GM21423 (cell line): Measurements from ENCODE around the gene LHFPL2.
"Not testable (repeated sequence)": the region's sequence is repeated elsewhere in the genome, so short reads cannot be mapped to it uniquely, and the experiment has no call there.

Experiments
- ATAC-seq: cut with Tn5 transposase; IDR thresholded peaks from one replicate; pipeline ENCODE4 v1.9.1; 2021; ENCODE audit warnings: mild to moderate bottlenecking, moderate library complexity; ENCODE audit not compliant: unreplicated experiment

Gene LHFPL2

DNA sequence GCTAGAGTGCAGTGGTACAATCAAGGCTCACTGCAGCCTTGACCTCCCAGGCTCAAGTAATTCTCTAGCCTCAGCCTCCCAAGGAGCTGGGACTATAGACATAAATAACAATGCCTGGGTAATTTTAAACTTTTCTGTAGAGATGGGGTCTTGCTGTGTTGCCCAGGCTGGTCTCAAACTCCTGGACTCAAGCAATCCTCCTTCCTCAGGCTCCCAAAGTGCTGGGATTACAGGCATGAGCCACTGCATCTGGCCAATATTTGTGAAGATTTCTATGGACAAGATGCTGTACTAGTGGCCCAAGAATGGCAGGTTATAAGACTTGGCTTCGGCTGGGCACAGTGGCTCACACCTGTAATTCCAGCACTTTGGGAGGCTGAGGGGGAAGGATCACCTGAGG is 18.4 kb upstream of the LHFPL2 start:
- not testable (repeated sequence) for ATAC-seq

DNA sequence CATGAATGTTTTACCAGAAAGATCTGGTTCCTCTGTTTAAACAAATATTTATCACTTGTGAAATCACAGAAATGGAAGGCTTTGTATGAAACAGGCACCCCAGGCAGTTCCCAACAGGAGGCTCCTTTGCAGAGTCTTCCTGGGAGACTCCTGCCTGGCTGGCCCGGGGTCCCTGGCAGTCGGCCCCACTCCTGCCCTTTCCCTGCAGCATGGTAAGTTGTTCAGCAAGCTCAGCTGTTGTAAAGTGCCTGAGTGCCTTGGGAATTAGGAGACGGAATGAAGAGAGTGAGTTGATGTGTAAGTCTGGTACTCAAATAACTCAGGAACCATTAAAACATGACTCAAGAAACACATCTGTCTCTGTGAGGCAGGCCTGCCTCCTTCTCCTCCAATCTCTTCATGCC is 17.5 kb upstream of the LHFPL2 start:
- no peak for ATAC-seq

DNA sequence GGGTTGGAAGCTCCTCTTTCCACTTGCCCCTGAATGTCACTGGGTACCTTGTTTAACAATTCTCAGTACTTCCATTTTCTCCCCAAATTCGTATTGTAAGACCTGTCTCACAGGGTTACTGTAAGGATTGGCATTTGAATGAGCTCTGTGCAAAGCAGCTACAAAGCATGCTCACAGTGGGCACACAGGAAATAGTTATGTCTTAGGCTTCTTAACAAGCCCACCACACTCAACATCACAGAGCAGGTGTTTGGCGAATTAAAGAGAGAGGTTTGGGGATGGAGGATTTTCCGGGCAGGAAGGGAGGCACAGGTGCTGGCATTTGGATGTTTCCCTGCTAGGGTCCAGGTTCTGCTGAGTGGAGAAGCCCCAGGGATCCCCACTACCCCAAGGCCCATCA is 17.0 kb upstream of the LHFPL2 start:
- ATAC-seq = no peak

DNA sequence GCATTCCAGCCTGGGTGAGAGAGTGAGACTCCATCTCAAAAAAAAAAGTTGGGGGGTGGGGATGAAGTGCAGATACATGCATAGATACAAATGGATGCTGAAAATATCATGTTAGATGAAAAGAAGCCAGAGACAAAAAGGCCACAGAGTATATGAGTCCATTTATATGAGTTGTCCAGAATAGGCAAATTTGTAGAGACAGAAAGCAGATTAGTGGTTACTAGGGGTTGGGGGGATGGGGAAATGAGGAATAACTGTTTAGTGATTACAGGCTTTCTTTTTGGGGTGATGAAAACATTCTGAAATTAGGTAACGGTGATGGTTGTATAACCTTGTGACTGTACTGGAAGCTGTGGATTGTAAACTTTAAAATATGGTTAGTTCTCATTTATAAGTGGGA is 13.8 kb upstream of the LHFPL2 start:
- no peak for ATAC-seq

DNA sequence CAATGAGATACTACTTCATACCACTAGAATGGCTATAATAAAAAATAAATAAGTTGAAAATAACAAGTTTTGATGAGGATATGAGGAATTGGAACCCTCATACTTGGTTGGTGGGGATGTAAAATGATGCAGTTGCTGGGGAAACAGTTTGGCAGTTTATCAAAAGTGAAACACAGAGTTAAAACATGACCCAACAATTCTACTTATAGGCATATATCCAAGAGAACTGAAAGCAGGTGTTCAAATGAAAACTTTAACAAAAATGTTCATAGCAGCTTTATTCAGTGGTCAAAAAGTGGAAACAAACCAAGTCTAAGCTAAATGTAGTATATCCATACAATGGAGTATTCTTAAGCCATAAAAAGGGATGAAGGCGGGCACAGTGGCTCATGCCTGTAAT is 13.1 kb upstream of the LHFPL2 start:
- peak; percentile 68 for ATAC-seq

DNA sequence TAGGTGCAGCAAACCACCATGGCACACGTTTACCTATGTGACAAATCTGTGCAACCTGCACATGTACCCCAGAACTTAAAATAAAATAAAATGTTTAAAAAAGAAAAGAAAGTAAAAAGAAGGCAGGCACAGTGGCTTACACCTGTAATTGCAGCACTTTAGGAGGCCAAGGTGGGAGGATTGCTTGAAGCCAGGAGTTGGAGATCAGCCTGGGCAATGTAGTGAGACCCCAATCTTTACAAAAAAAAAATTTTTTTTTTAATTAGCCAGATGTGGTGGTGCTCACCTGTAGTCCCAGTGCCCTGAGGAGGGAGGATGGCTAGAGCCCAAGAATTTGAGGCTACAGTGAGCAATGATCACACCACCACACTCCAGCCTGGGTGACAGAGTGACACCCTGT is 12.5 kb upstream of the LHFPL2 start:
- no peak for ATAC-seq

DNA sequence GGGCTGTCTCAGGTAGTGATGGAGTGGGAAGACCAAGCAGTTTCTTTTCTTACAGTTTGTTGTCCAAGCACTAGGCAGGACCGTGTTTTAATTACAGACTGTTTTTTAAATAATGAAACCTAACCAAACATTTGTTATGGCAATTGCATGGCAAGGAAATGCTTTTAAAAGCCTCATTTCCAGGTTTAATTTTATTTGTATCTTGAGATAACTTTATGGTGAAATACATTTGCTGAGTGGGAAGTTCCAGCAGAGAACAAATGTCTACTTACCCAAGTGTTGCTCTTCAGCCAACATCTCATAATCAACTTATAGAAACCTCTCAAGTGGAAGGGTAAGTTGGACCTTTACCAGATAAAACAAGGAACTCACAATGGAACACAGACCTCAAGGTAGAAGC is 11.8 kb upstream of the LHFPL2 start:
- no peak for ATAC-seq

DNA sequence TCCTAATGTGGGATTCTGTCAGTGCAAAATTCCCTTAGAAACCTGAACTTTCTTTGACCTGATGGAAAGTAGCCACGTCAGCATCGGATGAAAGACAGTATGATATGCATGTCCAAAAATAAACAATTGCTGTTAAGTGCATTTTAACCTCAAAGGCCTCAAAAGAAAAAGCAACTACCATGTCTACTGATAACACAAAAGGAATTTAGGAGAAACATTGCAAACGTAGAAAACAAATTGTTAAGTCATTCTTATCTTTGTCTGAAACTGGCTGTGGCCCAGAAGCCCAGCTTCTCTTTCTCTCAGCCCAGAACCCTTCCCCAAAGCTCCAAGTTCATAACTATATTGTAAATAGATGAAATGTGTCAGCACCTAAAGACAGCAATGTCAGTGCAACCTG is 11.1 kb upstream of the LHFPL2 start:
- ATAC-seq = no peak

DNA sequence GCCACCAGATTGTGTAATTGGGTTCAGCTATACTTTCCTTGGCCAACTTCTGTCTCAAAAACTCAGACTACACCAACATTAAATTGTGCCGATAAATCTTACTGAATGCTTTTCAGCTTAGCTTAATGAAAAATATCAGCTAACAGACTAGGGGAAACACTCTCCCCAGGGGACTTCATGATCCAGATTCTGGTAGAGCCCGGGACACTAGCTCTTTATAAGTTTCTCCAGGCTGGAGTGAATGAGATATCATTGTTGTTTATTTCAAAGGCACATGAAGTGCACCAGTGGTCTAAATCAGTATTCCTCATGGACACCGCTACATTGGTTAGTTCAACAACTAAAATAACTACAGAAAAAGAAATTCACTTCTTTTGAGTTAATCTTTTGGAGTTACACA is 10.5 kb upstream of the LHFPL2 start:
- no peak for ATAC-seq

DNA sequence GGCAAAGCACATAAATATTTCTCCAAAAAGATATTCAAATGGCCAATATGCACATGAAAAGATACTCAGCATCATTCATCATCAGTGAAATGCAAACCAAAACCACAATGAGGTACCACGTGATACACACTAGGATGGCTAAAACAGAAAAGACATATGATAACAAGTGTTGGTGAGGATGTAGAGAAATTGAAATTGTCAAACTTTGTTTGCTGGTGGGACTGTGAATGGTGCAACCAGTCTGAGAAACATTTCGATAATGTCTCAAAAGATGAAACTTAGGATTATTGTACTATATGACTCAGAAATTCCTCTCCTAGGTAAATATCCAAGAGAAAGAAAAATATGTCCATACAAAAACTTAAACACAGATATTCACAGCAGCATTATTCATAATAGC is 8.6 kb upstream of the LHFPL2 start:
- no peak for ATAC-seq

DNA sequence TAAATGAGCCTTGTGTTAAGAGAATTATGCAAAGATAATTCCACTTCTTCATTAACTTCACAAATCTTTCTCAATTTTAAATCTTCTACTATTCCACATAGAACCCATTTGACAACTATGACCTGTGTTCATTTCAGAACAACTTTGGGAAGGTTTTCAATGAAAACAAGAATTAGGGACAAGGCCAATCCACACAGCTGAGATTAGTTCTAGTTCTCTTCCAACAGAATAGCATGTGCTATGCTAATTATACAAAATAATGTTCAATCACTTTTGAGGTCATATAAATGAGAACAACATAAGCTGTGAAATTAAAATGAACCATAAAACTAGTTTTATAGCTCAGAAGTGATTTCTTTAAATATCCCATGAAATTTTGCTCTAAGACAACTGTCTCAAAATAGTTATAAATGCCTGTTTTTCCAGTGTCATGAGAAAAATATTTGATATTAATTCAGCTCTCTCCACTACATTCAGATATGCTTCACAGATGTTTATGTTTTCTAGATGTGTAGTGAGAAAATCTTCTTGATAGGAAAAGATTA is 7.2 kb upstream of the LHFPL2 start:
- ATAC-seq = no peak

DNA sequence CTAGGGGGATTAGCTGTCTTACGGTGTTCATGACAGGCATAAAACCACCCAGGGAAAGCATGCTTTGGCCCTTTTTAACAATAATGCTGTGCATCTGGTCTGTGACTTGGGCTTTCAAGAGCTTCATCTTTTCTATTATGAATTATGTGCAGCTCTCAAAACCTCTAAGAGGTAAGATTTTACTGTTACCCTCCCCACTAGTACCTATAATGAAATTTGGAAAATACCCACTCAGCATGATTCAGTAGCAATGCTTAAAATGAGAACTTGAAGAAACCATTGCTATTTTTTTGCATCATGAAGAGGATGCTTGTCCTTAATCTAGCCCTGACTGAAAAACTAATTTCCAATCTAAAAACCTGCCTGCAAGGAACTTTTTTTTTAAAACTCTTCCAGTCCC is 5.8 kb upstream of the LHFPL2 start:
- ATAC-seq = no peak

DNA sequence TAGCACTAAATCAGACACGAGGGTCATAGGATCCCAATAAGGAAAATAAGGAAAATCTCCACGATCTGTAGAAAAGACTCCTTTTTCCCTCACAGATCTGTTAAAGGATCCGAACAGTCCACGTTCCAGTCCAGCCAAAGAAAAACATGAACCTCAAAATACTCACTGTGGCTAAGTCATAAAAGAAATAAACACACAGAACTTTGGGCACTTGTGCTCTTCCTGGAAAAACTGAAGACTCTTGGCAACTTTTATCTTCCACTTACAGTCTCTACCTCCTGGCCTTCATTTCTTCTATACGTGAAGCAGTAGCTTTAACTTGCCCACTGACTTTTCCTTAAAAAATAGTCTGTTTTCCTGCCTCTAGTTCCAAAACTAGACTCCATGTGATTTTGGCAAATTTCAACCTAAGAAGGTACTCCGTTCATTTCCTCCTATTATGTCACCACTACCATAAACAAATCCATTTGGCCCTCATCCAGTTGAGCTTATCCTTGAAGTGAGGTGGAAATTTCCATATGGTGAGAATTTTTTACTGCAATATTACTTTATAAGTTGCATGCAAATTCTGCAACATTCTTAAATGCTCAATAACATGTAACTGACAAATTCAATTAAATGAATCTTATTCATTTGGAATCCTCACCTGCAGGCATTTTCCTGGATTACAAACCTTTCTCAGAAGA is 5.3 kb upstream of the LHFPL2 start:
- ATAC-seq = no peak

DNA sequence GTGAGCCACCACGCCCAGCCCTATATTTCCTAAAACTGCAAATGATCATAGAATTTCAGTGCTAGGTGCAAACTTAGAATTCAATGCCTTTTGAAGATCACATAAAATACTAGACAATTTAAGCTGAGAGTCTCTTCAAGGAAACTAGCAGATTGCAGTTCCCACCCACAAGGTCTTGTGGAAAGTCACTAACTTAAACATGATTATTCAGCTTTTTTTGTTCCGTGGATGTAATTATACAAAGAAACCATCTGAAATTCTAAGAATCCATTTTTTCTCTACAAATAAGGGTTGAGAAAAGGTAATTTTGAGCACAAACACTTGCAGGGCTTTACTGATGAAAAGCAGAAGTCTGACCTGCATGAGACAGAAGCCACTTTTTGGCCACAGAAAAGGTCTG is 4.5 kb upstream of the LHFPL2 start:
- no peak for ATAC-seq

DNA sequence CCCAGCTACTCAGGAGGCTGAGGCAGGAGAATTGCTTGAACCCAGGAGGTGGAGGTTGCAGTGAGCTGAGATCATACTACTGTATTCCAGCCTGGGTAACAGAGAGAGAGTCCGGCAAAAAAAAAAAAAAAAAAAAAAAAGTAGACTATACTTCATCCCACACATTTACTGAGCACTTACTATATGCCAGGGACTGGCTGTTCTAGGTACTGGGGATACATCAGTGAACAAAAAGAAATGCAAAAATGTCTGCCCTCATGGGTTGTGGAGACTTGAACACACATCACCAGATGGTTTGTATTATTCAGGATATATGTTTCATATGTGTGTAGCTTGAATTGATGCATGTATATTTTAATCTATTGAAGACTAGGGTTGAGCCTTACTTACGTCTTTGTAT is 2.9 kb upstream of the LHFPL2 start:
- ATAC-seq = no peak

DNA sequence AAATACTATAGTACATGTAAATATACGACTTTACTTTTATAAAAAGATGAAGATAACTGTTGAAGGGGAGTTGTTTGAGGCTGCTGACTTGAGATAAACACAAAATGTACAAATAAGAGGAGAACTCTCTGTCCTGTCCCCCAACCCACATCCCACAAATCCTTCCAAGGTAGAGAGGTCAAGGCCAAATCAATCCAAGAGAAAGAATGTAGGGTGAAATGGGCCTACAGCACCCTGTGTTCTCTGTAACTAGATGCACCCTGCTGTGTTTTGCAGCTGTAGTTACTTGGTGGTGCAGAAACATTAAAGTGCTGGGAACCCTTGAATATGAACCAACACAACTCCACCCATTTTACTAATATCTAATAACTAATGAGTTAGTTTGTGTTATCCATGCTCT is 2.0 kb upstream of the LHFPL2 start:
- no peak for ATAC-seq

DNA sequence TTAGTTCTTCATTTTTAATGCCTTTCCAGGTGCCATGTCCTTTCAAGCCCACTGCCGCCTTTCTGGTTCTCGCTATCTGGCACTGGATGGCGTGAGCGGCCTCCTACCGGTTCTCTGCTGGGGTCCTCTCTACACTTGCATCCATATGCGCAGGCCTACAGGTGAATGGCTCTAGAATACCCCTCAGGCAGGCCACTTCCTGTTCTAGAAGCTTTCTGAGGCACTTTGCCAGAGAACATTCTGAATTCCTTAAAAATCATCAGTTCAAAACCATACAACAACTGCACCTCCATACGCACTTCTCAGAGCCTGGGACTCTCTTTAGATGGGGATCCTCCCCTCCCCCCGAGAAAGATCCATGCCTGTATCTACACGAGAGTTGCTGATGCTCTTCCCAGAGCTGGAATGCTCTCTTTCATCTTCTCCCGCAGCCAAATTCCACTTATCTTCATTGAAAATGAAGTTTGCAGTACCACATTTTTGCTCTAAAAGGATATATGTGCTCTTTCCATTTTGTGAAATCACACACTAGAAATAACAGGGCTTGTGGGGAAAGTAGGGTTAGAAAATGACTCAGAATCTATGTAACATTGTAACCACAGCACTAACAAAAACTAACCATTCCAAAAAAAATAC is 1.4 kb upstream of the LHFPL2 start:
- ATAC-seq = no peak

DNA sequence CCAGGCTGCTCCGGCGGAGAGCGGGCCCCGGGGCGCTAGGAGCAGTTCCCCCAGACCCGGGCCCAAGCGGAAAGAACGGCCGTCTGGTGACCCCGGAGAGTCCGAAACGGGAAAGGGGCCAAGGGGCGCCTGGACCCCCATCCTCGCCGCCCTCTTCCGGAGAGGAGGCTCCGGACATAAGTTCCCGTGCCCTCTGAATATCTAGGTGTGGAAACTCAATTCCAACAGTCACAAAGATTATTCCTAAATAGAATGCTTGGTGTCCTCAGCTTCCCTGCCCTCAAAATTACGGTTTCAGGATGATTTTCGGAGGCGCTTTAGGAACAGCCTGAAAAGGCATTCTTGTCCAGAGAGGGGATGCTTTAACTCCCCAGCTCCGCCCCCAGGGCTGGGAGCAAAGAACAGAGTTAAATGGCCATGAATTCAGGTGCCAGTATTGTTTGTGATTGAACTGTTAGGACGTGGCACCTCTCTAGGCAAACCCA is 681 bp upstream of the LHFPL2 start:
- no peak for ATAC-seq

DNA sequence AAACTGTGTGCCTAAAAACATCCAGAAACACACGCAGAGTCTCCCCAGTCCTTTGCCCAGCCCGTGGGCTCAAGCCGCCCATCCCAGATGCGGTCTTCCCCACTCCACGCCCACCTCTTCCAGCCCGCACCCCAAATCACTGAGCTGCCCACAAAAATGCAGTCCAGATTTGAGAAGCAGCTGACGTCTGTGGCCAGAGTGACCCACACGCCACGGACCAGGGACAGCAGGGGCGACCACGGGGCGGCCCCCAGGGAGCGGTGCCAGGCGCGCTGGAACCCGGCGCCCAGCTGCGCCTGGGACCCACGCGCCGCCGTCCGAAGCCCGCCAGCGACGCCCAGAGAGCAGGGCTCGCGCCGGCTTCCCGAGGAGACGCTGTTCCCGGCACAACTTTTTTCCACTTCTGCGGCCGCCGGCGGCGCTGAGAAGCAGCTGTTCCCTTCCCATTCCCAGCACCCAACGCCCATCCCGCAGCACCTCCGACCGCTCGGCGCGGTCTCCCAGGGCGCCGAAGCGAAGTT is 674 bp downstream of the LHFPL2 start:
- no peak for ATAC-seq

DNA sequence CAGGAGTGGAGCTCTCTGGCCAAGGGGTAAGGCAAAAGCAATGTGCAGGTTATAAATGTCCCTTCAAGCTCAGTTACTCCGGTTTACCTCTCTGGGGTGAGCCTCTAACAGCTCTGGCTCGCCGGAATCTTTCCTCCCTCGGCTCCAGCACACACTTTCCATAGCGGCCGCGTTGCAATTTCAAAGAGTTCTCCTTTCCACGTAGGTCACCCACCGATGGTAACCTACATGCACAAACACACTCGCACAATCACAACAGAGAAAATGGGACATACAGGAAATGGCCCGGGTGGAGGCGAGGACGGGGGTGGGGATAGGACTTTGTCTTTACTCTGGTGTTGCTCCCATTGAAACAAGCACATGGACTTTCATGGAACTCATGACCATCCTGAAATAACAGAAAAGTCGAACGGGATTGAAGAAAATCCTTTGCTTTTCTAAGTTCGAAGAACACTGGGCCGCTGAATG is 1.2 kb downstream of the LHFPL2 start:
- no peak for ATAC-seq

DNA sequence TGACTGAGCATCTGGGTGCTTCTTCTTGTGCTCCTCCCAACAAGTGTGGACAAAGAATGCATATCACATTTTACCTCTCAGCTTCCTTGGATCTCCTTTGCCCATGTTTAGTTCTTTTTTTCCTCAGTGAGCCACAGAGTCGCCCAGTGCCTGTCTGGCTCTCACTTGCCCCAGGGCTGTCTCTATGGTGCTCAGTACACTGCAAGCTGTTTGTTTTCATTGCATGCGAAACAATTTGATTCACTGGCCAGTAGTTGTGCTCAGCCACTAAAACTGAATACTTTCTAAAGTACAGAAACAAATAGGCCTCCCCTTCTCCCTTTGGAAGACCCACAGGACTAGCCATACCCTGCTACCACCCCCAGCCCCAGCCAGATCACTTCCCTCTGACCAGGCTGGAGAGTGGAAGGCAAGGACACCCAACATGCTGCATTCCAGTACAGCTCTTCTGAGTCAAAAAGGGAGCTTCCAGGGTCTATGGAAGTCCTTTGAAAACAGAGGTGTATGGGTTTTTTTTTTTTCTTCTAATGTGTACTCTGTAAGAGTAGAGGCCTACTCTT is 3.8 kb downstream of the LHFPL2 start:
- no peak for ATAC-seq

DNA sequence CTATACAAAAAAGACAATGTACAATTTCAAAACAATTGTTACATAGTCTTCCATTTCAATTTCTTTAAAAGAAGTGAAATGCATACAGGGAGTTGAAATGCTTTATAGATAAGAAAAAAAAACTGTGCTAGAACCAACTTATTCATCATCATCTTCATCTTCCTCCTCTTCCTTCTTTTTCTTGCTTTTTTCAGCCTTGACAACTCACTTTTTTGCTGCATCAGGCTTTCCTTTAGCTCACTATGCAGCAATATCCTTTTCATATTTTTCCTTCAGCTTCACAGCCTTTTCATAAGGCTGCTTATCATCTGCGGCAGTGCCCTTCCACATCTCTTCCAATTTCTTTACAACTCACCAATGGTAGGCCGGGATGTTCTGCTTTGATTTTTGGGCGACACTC is 4.4 kb downstream of the LHFPL2 start:
- ATAC-seq = no peak
